Upper lobe of right lung (tissue), 1 donor: Measurements from ENCODE around the gene SCN3B. TPM values are rescaled to one million over a fixed set of nuclear protein-coding genes. Genes with fewer than 3 reads are reported as not detected.
A peak's percentile ranks its signal among the peaks of the same experiment; 100 is the strongest.

ENCODE experiments used
- ATAC-seq: fragments of 200-7000 bp; cut with Tn5 transposase; one replicate; pipeline ENCODE4 v1.9.1; 2020; ENCODE audit warnings: mild to moderate bottlenecking, moderate library complexity
- DNase-seq: peaks from one replicate; pipeline ENCODE4 v3.0.0-alpha.2; 2020
- H3K27ac ChIP-seq: fragments of 200-600 bp; one replicate; pipeline ENCODE4 v1.8.0; 2022
- H3K27me3 ChIP-seq: fragments of 200-600 bp; one replicate; pipeline ENCODE4 v1.8.0; 2022; ENCODE audit warnings: mild to moderate bottlenecking
- H3K36me3 ChIP-seq: fragments of 200-600 bp; one replicate; pipeline ENCODE4 v1.8.0; 2022
- H3K4me1 ChIP-seq: fragments of 200-600 bp; one replicate; pipeline ENCODE4 v1.8.0; 2022
- H3K4me3 ChIP-seq: fragments of 200-600 bp; one replicate; pipeline ENCODE4 v1.8.0; 2022; ENCODE audit warnings: mild to moderate bottlenecking
- H3K9me3 ChIP-seq: fragments of 200-600 bp; one replicate; pipeline ENCODE4 v1.8.0; 2022
- CTCF ChIP-seq: fragments of 200-600 bp; IDR thresholded peaks from one replicate; pipeline ENCODE4 v1.8.0; 2022; ENCODE audit warnings: antibody characterized with exemption
- intact Hi-C: fragments of 100-400 bp; cut with DNase I; formaldehyde crosslinking; loops from one replicate; pipeline ENCODE4 v1.11.0; 2022
- total RNA-seq: library from RNA; stranded (reverse); fragmentation: NEBNext Ultra II Directional; extraction: Animal tissue kit (Norgen Biotek cat#: 25700); gene quantifications from one replicate; pipeline ENCODE4 v1.2.1, GENCODE V29; 2021
- donor health status: DM: no; HTN: yes; CAD: no; lungs with severe emphysema.

SCN3B gene
- total RNA-seq, 1 donor from 2014 or later = 3.2 TPM

- H3K4me3 ChIP-seq = no peak overlapping the region
- no peaks in the 10 kb centered on the region for H3K9me3 ChIP-seq
- H3K36me3 ChIP-seq = no peaks in the 10 kb centered on the region
- H3K27ac ChIP-seq = no peak overlapping the region
- no peak for DNase-seq
- no peak for ATAC-seq
- H3K27me3 ChIP-seq = no peaks in the 10 kb centered on the region
- intact Hi-C loops = no loop called here
- H3K4me1 ChIP-seq = peaks cover 3% of the 10 kb centered on the region
- TF ChIP-seq CTCF = no peak
Observed at GRCh38 chr11:123581651-123582399, 72.6 kb downstream of the SCN3B start.

- peak; percentile 93 for TF ChIP-seq CTCF
- Histone ChIP-seq H3K36me3 (no peaks in the 10 kb centered on the region), H3K9me3 (no peaks in the 10 kb centered on the region), H3K4me3 (no peak overlapping the region), H3K4me1 (peaks cover 3% of the 10 kb centered on the region), H3K27me3 (peaks cover 4% of the 10 kb centered on the region), H3K27ac (no peak overlapping the region)
- intact Hi-C loops = no loop called here
- DNase-seq (peak; percentile 83), ATAC-seq (peak; percentile 91)
Observed at GRCh38 chr11:123580557-123581275, 73.7 kb downstream of the SCN3B start.

- TF ChIP-seq CTCF = no peak
- Histone ChIP-seq H3K36me3 (no peaks in the 10 kb centered on the region), H3K27ac (no peak overlapping the region), H3K9me3 (no peaks in the 10 kb centered on the region), H3K4me1 (peaks cover 3% of the 10 kb centered on the region), H3K4me3 (no peak overlapping the region), H3K27me3 (peaks cover 4% of the 10 kb centered on the region)
- DNase-seq (no peak), ATAC-seq (no peak)
- intact Hi-C loops = no loop called here
Observed at GRCh38 chr11:123580137-123580536, 74.3 kb downstream of the SCN3B start.

GRCh38 chr11:123579482-123579812 is 75.0 kb downstream of the SCN3B start:
- no peak for TF ChIP-seq CTCF
- intact Hi-C loops = no loop called here
- Histone ChIP-seq H3K4me1 (peaks cover 3% of the 10 kb centered on the region), H3K4me3 (no peak overlapping the region), H3K27ac (no peak overlapping the region), H3K36me3 (no peaks in the 10 kb centered on the region), H3K27me3 (peaks cover 4% of the 10 kb centered on the region), H3K9me3 (no peaks in the 10 kb centered on the region)
- DNase-seq (no peak), ATAC-seq (no peak)

Other genes starting within 250 kb of the SCN3B start
- 4.8 TPM for gene GRAMD1B, start 224.4 kb downstream of the SCN3B start, total RNA-seq
- 9.6 TPM for gene ZNF202, start 87.0 kb upstream of the SCN3B start, total RNA-seq
- gene OR6X1, start 99.9 kb upstream of the SCN3B start, total RNA-seq = not detected
- gene OR6M1, start 151.7 kb upstream of the SCN3B start, total RNA-seq = not detected
- not detected for gene TMEM225, start 231.0 kb upstream of the SCN3B start, total RNA-seq
- gene OR8D4, start 247.5 kb upstream of the SCN3B start, total RNA-seq = not detected